AG04450 (cell line): ENCODE data around the gene MYO1D. TPM values are rescaled to one million over a fixed set of nuclear protein-coding genes. Genes with fewer than 3 reads are reported as not detected.

ENCODE experiments used
- CTCF ChIA-PET: fragments of 300-600, 350-600 bp; formaldehyde crosslinking; extraction: SDS; loops from one replicate; lab custom pipeline; 2022; ENCODE audit warnings: antibody characterized with exemption, inconsistent platforms; lab: Charles Lee
- POLR2A ChIA-PET: fragments of 350-600 bp; formaldehyde crosslinking; extraction: SDS; loops from one replicate; lab custom pipeline; 2021; ENCODE audit warnings: antibody characterized with exemption, inconsistent platforms; lab: Yijun Ruan, JAX
- DNase-seq: peaks from one replicate; pipeline ENCODE4 v3.0.0-alpha.2; 2011; ENCODE audit warnings: low read depth, low spot score
- H3K27ac ChIP-seq: one replicate; pipeline ENCODE4 v1.5.1; 2012; ENCODE audit warnings: low read depth, low read length, control low read depth
- H3K27me3 ChIP-seq: one replicate; pipeline ENCODE4 v1.6.0; 2012; ENCODE audit warnings: low read length; ENCODE audit not compliant: control insufficient read depth, insufficient read depth
- H3K4me3 ChIP-seq: 2 replicates; pipeline ENCODE4 v1.5.1; 2011; ENCODE audit warnings: mild to moderate bottlenecking, low read depth, low read length, control low read depth
- H3K9me3 ChIP-seq: 2 replicates; pipeline ENCODE4 v1.5.1; 2012; ENCODE audit warnings: low read length; ENCODE audit not compliant: control insufficient read depth, insufficient read depth
- CTCF ChIP-seq: IDR thresholded peaks from 2 replicates; pipeline ENCODE4 v1.5.1; 2011; ENCODE audit warnings: low read depth, low read length, control low read depth, inconsistent platforms
- polyA plus RNA-seq: library from polyadenylated mRNA; depleted of rRNA; stranded (reverse); fragments of >200 nt; gene quantifications from 2 replicates; pipeline ENCODE4 v1.2.3, GENCODE V29; 2011

The MYO1D gene
- polyA plus RNA-seq, 1 experiment: 1.1 TPM

- H3K27me3 ChIP-seq: peaks cover 2% of the 10 kb centered on the region
- ChIA-PET CTCF (no interaction called here), POLR2A (no interaction called here)
- DNase-seq: no peak
- no peak overlapping the region for H3K4me3 ChIP-seq
- TF ChIP-seq CTCF: no peak
- no peak overlapping the region for H3K27ac ChIP-seq
- no peaks in the 10 kb centered on the region for H3K9me3 ChIP-seq
Measured at GRCh38 chr17:32551186-32551955, 325.6 kb downstream of the MYO1D start.

DNA sequence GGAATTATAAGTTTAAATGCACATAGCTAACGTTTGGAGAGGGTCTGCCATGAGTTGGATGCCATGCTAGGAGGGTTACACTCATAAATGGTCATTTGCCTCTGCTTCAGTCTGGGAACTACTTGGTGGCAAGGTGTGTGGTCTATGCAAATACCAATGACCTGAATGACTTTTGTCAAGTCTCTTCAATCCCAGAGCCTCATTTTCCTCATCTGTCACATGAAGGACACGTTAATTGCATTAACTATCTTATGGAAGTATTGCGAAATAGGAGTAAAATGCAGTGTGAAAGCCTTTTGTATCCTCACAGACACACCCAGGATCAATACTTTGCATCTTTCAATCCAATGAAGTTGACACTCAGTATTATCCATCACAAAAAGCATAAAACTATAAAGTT, 327.4 kb downstream of the MYO1D start:
- CTCF ChIA-PET: no interaction called here
- H3K27me3 ChIP-seq: peaks cover 2% of the 10 kb centered on the region
- no peaks in the 10 kb centered on the region for H3K9me3 ChIP-seq
- DNase-seq: no peak
- no peak overlapping the region for H3K4me3 ChIP-seq
- TF ChIP-seq CTCF: no peak
- POLR2A ChIA-PET: no interaction called here
- H3K27ac ChIP-seq: no peak overlapping the region

- CTCF ChIA-PET: no interaction called here
Measured at GRCh38 chr17:32546031-32546444, 330.9 kb downstream of the MYO1D start.

GRCh38 chr17:32542186-32542585, 334.7 kb downstream of the MYO1D start:
- ChIA-PET POLR2A (no interaction called here), CTCF (interaction anchor here (1.0 kb wide), 1 partner anchor 117 kb away, joined by 3 read pairs; no protein-coding TSS in a partner anchor)
- no peak for DNase-seq
- H3K9me3 ChIP-seq: no peaks in the 10 kb centered on the region
- no peak overlapping the region for H3K4me3 ChIP-seq
- H3K27me3 ChIP-seq: no peaks in the 10 kb centered on the region
- no peak overlapping the region for H3K27ac ChIP-seq
- TF ChIP-seq CTCF: no peak

More at GRCh38 chr17:32546031-32546444, 330.9 kb downstream of the MYO1D start:
- H3K4me3 ChIP-seq: no peak overlapping the region
- DNase-seq: no peak
- no peak overlapping the region for H3K27ac ChIP-seq
- H3K9me3 ChIP-seq: no peaks in the 10 kb centered on the region
- POLR2A ChIA-PET: no interaction called here
- no peaks in the 10 kb centered on the region for H3K27me3 ChIP-seq
- no peak for TF ChIP-seq CTCF

GRCh38 chr17:32541640-32542039, 335.3 kb downstream of the MYO1D start:
- Histone ChIP-seq H3K4me3 (no peak overlapping the region), H3K9me3 (no peaks in the 10 kb centered on the region), H3K27ac (no peak overlapping the region), H3K27me3 (no peaks in the 10 kb centered on the region)
- CTCF ChIA-PET: interaction anchor here (1.0 kb wide), 1 partner anchor 117 kb away, joined by 3 read pairs; no protein-coding TSS in a partner anchor
- TF ChIP-seq CTCF: no peak
- no peak for DNase-seq
- POLR2A ChIA-PET: no interaction called here
